ENCODE measurements around the gene CLSTN2. TPM values are rescaled to one million over a fixed set of nuclear protein-coding genes. Genes with fewer than 3 reads are reported as not detected.

CLSTN2 gene
- total and polyA plus RNA-seq, 3 donors from 2014 or later: 3.1 to 5.7 (median 3.8) TPM

DNA sequence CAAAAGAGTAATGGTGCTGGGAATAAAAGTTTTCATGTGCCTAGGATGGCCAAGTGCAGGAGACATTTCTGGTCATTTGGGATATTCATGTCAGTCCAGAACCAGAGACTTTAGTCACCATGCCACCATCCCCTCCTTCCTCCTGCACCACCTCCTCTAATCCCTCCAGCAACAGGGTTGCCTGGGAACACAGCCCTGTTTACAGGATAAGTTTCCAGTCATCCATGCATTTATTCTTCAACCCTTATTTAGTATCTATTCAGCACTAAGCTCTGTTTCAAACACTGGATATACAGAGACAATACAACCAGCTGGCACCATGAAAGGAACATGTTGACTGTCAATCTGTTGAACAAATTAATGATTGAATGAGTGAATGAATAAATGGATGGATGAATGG lies 211.7 kb downstream of the CLSTN2 start:
- intact Hi-C loops (cut with DNase I; ENCODE audit: low total_unique reads): no loop called here
- TF ChIP-seq, protein P1, sequence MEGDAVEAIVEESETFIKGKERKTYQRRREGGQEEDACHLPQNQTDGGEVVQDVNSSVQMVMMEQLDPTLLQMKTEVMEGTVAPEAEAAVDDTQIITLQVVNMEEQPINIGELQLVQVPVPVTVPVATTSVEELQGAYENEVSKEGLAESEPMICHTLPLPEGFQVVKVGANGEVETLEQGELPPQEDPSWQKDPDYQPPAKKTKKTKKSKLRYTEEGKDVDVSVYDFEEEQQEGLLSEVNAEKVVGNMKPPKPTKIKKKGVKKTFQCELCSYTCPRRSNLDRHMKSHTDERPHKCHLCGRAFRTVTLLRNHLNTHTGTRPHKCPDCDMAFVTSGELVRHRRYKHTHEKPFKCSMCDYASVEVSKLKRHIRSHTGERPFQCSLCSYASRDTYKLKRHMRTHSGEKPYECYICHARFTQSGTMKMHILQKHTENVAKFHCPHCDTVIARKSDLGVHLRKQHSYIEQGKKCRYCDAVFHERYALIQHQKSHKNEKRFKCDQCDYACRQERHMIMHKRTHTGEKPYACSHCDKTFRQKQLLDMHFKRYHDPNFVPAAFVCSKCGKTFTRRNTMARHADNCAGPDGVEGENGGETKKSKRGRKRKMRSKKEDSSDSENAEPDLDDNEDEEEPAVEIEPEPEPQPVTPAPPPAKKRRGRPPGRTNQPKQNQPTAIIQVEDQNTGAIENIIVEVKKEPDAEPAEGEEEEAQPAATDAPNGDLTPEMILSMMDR (IDR thresholded peaks at IDR 0.05): no peak
- TF ChIP-seq POLR2A (IDR thresholded peaks at IDR 0.05): no peak
- Histone ChIP-seq H3K27me3 (no peaks in the 10 kb centered on the region), H3K9me3 (no peaks in the 10 kb centered on the region), H3K4me3 (no peak overlapping the region), H3K36me3 (ENCODE audit: low read depth, missing control alignments) (no peaks in the 10 kb centered on the region), H3K4me1 (no peaks in the 10 kb centered on the region), H3K27ac (no peak overlapping the region)
- no peak for DNase-seq

DNA sequence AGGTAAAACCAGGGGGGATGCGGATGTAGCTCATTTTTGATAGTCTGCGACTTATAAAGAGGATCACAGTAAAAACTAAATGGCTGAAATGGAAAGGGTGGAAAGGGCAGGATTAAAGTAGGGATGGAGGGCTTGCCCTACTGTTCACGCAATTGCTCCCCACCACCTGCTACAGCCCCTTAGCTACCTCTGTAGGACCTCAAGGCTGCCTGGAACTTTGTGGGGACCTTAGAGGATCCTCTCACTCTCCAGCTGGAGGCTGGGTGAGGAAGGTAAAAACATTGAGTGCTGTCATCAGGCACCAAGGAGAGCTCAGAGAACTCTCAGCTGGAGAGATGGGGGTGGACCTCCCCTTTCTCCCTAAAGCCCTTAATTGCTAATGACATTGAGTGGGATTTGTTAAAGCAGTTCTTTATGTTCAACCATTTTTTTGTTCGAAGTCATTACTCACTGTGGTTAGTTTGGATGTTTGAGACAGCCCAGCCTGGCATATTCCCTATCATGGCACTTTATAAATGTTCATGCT lies 213.0 kb downstream of the CLSTN2 start:
- Histone ChIP-seq H3K4me3 (no peak overlapping the region), H3K36me3 (ENCODE audit: low read depth, missing control alignments) (no peaks in the 10 kb centered on the region), H3K27me3 (no peaks in the 10 kb centered on the region), H3K9me3 (no peaks in the 10 kb centered on the region), H3K27ac (no peak overlapping the region), H3K4me1 (no peaks in the 10 kb centered on the region)
- TF ChIP-seq, protein P1 (IDR thresholded peaks at IDR 0.05): no peak
- no peak for TF ChIP-seq POLR2A (IDR thresholded peaks at IDR 0.05)
- DNase-seq: no peak
- intact Hi-C loops (cut with DNase I; ENCODE audit: low total_unique reads): no loop called here
- 95% methylated on average over 4 of the region's 4 CpGs for WGBS, 2 donors

DNA sequence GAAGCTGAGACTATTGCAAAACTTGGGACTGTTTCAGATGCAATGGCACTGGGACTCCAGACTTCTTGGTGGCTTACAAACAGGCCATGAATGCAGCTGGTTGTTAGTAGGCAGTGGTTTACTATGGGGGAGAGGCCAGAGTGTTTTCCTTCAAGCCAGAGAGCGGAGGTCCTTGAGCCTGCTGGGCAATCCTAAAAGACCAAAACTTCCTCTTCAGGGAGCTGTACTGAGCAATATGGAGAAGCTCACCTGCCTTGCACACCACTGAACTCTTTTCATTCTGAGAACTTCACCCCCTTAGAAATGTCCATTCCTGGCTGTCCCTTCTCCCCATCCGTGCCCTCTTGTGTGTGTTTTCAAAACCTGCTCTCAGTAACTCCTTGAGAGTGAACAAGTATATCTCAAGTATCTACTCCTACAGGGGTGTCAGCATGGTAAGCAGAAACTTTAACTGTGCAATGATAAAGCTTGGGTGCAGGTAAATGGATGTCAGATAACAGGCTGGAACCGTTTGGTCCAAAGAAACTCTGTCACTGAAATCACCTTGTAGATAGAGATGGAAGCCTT lies 213.9 kb downstream of the CLSTN2 start:
- no peak for DNase-seq
- H3K27me3 ChIP-seq: no peaks in the 10 kb centered on the region
- intact Hi-C loops (cut with DNase I; ENCODE audit: low total_unique reads): no loop called here
- no peaks in the 10 kb centered on the region for H3K36me3 ChIP-seq (ENCODE audit: low read depth, missing control alignments)
- H3K4me1 ChIP-seq: no peaks in the 10 kb centered on the region
- no peak overlapping the region for H3K4me3 ChIP-seq
- no peaks in the 10 kb centered on the region for H3K9me3 ChIP-seq
- no peak overlapping the region for H3K27ac ChIP-seq
- TF ChIP-seq, protein P1 (IDR thresholded peaks at IDR 0.05): no peak
- TF ChIP-seq POLR2A (IDR thresholded peaks at IDR 0.05): no peak
- WGBS, 2 donors: 94 to 96% methylated on average over 3 of the region's 3 CpGs

DNA sequence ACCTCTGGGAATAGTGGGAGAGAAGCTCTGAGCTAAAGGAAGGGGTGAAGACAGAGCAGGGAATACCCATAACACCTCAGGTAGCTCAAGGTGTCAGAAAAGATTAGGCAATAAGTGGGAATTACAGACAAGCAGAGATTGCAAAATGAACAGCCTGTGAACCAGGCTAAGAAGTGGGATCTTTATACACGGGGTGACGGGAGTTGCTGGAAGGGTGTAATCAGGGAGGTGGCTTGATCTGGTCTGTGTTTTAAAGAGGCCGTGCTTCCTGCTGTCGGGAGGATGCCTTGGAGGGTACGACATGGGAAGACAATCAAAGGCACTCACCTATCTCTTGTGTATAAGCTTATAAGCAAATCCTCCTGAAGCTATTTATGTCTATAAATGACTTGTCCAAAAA lies 216.3 kb downstream of the CLSTN2 start:
- 85 to 92% methylated on average over 5 of the region's 5 CpGs for WGBS, 2 donors
- TF ChIP-seq, protein P1 (IDR thresholded peaks at IDR 0.05): no peak
- TF ChIP-seq POLR2A (IDR thresholded peaks at IDR 0.05): no peak

More for the DNA sequence above, 216.3 kb downstream of the CLSTN2 start:
- H3K27ac ChIP-seq: no peak overlapping the region
- DNase-seq: no peak
- no peak overlapping the region for H3K4me3 ChIP-seq
- H3K27me3 ChIP-seq: no peaks in the 10 kb centered on the region
- no peaks in the 10 kb centered on the region for H3K9me3 ChIP-seq
- intact Hi-C loops (cut with DNase I; ENCODE audit: low total_unique reads): no loop called here
- no peaks in the 10 kb centered on the region for H3K4me1 ChIP-seq
- no peaks in the 10 kb centered on the region for H3K36me3 ChIP-seq (ENCODE audit: low read depth, missing control alignments)
